Endodermal cell (in vitro differentiated cells): ENCODE data around the gene P2RY1. TPM values are rescaled to one million over a fixed set of nuclear protein-coding genes. Genes with fewer than 3 reads are reported as not detected.

Experiments used
- DNase-seq: peaks from one replicate; pipeline ENCODE4 v3.0.0-alpha.2; 2017
- H3K27ac ChIP-seq: 2 replicates; pipeline ENCODE4 v1.5.1; 2013; ENCODE audit warnings: mild to moderate bottlenecking, low read depth, low read length, moderate library complexity
- H3K27me3 ChIP-seq: 2 replicates; pipeline ENCODE4 v1.6.1; 2013; ENCODE audit warnings: mild to moderate bottlenecking, low read length, moderate library complexity; ENCODE audit not compliant: insufficient read depth, control insufficient read depth, poor library complexity, severe bottlenecking
- H3K36me3 ChIP-seq: 2 replicates; pipeline ENCODE4 v1.7.0; 2013; ENCODE audit warnings: mild to moderate bottlenecking, low read length, moderate library complexity; ENCODE audit not compliant: control insufficient read depth, insufficient read depth
- H3K4me1 ChIP-seq: one replicate; pipeline ENCODE4 v1.7.0; 2013; ENCODE audit warnings: low read length; ENCODE audit not compliant: control insufficient read depth, insufficient read depth
- H3K4me3 ChIP-seq: 2 replicates; pipeline ENCODE4 v1.5.1; 2013; ENCODE audit warnings: mild to moderate bottlenecking, low read length, moderate library complexity
- H3K9ac ChIP-seq: 2 replicates; pipeline ENCODE4 v1.6.1; 2013; ENCODE audit warnings: mild to moderate bottlenecking, low read length, moderate library complexity; ENCODE audit not compliant: poor library complexity, severe bottlenecking; ENCODE audit errors: extremely low read depth
- H3K9me3 ChIP-seq: 2 replicates; pipeline ENCODE4 v1.6.1; 2013; ENCODE audit warnings: mild to moderate bottlenecking, low read length, moderate library complexity; ENCODE audit not compliant: control insufficient read depth
- H3K27ac Mint-ChIP-seq: 2 replicates; pipeline ENCODE4 v1.8.0; 2020; ENCODE audit warnings: mixed read lengths
- H3K27me3 Mint-ChIP-seq: 2 replicates; pipeline ENCODE4 v1.8.0; 2021; ENCODE audit warnings: mild to moderate bottlenecking, mixed read lengths; ENCODE audit not compliant: insufficient read depth
- H3K36me3 Mint-ChIP-seq: 2 replicates; pipeline ENCODE4 v1.8.0; 2020; ENCODE audit warnings: low read depth, mixed read lengths
- H3K4me1 Mint-ChIP-seq: 2 replicates; pipeline ENCODE4 v1.8.0; 2020; ENCODE audit warnings: mixed read lengths
- H3K4me3 Mint-ChIP-seq: 2 replicates; pipeline ENCODE4 v1.8.0; 2020; ENCODE audit warnings: mild to moderate bottlenecking, moderate library complexity, mixed read lengths
- H3K9me3 Mint-ChIP-seq: 2 replicates; pipeline ENCODE4 v1.8.0; 2020; ENCODE audit warnings: mild to moderate bottlenecking, mixed read lengths
- CTCF ChIP-seq: fragments of 200-600 bp; sonication (generic); conservative IDR thresholded peaks from 2 replicates; pipeline ENCODE4 v1.5.0; 2021; ENCODE audit warnings: antibody characterized with exemption, mild to moderate bottlenecking
- WGBS, 2 experiments: methylation state at CpG; one replicate each; pipeline versions ENCODE4 v1.1.5 to v1.1.7; 2013; ENCODE audit warnings: missing lambda C conversion rate in 2 of 2, mixed read lengths in 1 of 2; ENCODE audit not compliant: insufficient coverage in 1 of 2, insufficient read length in 1 of 2; 5-methylcytosine and 5-hydroxymethylcytosine counted together
- total RNA-seq, 2 donors: library from RNA; stranded (reverse); fragmentation: NEBNext Ultra II Directional in 1 of 2; extraction: Animal tissue kit (Norgen Biotek cat#: 25700) in 1 of 2; gene quantifications; 2 replicates in 1 of 2; 3 replicates in 1 of 2; pipeline ENCODE4 v1.2.1, GENCODE V29; 2021

The P2RY1 gene
- total RNA-seq, 2 donors from 2014 or later: 7.6 to 10.4 TPM

GRCh38 chr3:152826476-152826875 is 8.5 kb upstream of the P2RY1 start:
- 94 to 100% methylated on average over 2 to 3 of the region's 3 CpGs for WGBS, 2 experiments
- TF ChIP-seq CTCF: no peak
- H3K27ac Mint-ChIP-seq: no peak overlapping the region
- Histone ChIP-seq H3K4me1 (no peaks in the 10 kb centered on the region), H3K27me3 (no peaks in the 10 kb centered on the region), H3K36me3 (no peaks in the 10 kb centered on the region), H3K4me3 (no peak overlapping the region), H3K9me3 (no peaks in the 10 kb centered on the region), H3K9ac (no peak overlapping the region), H3K27ac (no peak overlapping the region)
- H3K4me3 Mint-ChIP-seq: no peak overlapping the region
- no peaks in the 10 kb centered on the region for H3K36me3 Mint-ChIP-seq
- H3K4me1 Mint-ChIP-seq: no peaks in the 10 kb centered on the region
- no peaks in the 10 kb centered on the region for H3K9me3 Mint-ChIP-seq
- no peak for DNase-seq
- peaks cover 2% of the 10 kb centered on the region for H3K27me3 Mint-ChIP-seq

- DNase-seq: no peak
- Mint-ChIP-seq H3K27me3 (peaks cover 2% of the 10 kb centered on the region), H3K36me3 (no peaks in the 10 kb centered on the region), H3K4me3 (no peak overlapping the region), H3K4me1 (no peaks in the 10 kb centered on the region), H3K27ac (no peak overlapping the region), H3K9me3 (no peaks in the 10 kb centered on the region)
- Histone ChIP-seq H3K4me1 (no peaks in the 10 kb centered on the region), H3K27me3 (no peaks in the 10 kb centered on the region), H3K36me3 (no peaks in the 10 kb centered on the region), H3K9me3 (no peaks in the 10 kb centered on the region), H3K4me3 (no peak overlapping the region), H3K27ac (no peak overlapping the region), H3K9ac (no peak overlapping the region)
- 88 to 93% methylated on average over 2 to 3 of the region's 3 CpGs for WGBS, 2 experiments
- no peak for TF ChIP-seq CTCF
Observed at GRCh38 chr3:152827313-152827712, 7.6 kb upstream of the P2RY1 start.

- Histone ChIP-seq H3K36me3 (no peaks in the 10 kb centered on the region), H3K27ac (no peak overlapping the region), H3K4me3 (no peak overlapping the region), H3K27me3 (no peaks in the 10 kb centered on the region), H3K9me3 (no peaks in the 10 kb centered on the region), H3K4me1 (no peaks in the 10 kb centered on the region), H3K9ac (no peak overlapping the region)
- Mint-ChIP-seq H3K9me3 (no peaks in the 10 kb centered on the region), H3K4me1 (no peaks in the 10 kb centered on the region), H3K4me3 (no peak overlapping the region), H3K27me3 (peaks cover 5% of the 10 kb centered on the region), H3K27ac (no peak overlapping the region), H3K36me3 (no peaks in the 10 kb centered on the region)
- 98 to 100% methylated on average over 1 to 3 of the region's 4 CpGs for WGBS, 2 experiments
- DNase-seq: no peak
- no peak for TF ChIP-seq CTCF
Observed at GRCh38 chr3:152828075-152828840, 6.7 kb upstream of the P2RY1 start.
